ENCODE data around the gene MIOS.
A peak's percentile ranks its signal among the peaks of the same experiment; 100 is the strongest.

Gene MIOS

DNA sequence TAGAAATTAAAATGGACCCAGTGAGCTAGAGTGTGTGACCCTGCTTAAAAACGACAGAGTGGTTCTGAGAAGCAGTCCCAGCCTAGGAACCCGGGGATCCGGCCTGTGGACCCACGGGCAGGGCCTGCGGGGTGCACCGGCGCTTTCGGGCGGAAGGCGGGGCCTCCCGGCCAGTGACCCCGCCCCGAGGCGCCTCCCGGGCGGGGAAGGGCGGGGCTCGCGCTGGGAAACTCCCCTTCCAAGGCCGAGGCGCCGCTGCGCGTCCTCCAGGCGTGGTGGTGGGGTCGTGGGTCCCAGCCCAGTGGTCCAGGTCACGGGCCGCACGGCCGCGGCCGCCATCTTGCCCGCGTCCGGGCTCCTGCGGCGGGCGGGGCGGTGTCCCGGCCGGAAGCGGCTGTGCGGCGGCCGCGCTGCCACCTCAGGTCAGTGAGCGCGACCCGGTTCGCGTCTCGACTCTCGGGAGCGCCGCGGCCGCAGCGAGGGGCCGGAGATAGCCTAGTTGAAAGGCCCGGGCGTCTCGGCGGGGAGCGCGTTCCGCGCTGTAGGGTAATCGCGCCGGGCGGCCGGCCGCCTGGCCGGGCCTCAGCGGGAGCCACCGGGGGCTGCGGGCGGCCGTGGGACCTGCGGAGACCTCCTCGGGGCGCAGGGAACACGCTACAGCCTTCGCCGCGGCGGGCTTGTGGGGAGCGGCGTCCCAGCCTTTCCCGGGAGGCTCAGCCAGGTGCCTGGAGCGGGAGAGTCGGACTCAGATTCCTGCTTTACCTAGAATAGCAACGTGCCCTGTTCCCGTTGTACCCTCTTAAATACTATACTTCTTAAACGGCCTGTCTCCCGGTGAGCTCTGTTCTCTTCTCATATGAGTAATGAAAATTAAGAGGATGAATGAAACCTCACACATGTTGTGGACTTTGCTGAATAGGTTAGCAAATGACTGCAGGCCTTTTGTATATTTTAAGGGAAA, at the start of gene MIOS:
Gene MIOS (plus strand): TSS at position 234 of the 961 bp plus-strand sequence. CDS start 5,592 bp downstream, outside the sequence.
- DNase-seq (ENCODE audit: low spot score): peak; percentile 97

DNA sequence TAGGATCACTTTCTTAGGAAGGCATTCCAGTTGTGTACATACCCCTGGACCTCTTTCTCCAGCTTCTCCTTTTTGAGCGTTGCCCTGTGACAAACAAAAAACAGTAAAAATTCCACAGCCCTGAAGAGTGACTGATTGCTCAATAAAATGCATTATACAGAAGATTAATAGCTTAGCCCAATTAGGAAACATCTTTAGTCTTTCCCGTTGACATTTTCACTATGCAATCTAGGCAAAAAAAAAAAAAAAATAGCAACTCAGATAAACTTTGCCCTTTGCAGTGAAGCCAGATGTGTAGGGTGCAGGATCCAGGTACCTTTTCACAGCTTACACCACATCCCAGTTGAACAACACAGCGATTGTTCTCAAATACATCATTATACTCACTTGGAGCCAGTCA, 48.9 kb upstream of the MIOS start:
- DNase-seq (ENCODE audit: low spot score): no peak

DNA sequence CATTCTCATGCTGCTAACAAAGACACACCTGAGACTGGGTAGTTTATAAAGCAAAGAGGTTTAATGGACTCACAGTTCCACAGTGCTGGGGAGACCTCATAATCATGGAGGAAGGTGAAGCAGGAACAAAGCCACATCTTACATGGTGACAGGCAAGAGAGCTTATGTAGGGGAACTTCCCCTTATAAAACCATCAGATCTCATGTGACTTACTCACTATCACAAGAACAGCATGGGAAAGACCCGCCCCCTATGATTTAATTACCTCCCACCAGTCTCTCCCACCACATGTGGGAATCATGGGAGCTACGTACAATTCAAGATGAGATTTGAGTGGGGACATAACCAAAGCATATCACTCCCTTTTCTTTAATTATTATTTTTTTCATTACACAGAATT, 47.6 kb upstream of the MIOS start:
- DNase-seq (ENCODE audit: low spot score): no peak

- no peak for DNase-seq (ENCODE audit: low spot score)
Observed at GRCh38 chr7:7519528-7519927, 47.2 kb upstream of the MIOS start.

DNA sequence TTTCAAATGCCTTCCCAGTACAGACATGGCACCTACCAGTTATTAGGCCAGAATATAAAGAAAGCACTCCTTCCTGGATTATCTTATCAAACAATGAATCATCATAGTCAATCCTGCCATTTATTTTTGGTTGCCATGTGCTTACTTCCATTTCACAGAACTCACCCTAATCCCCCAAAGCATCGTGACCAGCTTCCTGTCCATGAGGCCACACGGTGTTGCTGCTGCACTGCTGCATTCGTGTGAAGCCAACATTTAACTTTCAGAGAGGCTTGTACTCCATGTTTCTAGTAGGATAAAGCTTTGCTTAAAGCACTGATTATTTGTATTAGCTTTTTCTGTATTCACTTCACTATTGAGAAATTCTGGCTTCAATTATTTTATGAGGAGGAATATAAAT, 45.4 kb upstream of the MIOS start:
- DNase-seq (ENCODE audit: low spot score): no peak

- no peak for DNase-seq (ENCODE audit: low spot score)
Observed at GRCh38 chr7:7522421-7522820, 44.3 kb upstream of the MIOS start.

DNA sequence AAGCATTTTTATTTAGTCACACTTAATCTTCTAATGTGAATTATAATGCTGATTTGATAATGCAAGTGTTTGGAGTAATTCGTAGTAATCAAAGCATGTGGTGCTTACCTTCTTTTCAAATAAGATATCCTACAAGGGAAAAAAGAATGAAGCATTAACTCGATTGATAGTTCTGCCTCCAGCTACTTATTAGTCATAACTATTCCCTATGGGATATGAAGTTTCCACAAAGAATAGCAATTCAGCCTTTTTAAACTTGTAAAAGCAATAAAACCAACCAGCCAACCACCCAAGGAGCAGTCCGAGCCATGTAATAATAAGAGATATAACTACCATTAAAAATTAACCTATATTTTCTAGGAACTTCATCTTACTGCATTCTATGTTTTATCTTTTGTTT, 42.6 kb upstream of the MIOS start:
- DNase-seq (ENCODE audit: low spot score): peak; percentile 29

GRCh38 chr7:7526006-7526405, 40.7 kb upstream of the MIOS start:
- no peak for DNase-seq (ENCODE audit: low spot score)

DNA sequence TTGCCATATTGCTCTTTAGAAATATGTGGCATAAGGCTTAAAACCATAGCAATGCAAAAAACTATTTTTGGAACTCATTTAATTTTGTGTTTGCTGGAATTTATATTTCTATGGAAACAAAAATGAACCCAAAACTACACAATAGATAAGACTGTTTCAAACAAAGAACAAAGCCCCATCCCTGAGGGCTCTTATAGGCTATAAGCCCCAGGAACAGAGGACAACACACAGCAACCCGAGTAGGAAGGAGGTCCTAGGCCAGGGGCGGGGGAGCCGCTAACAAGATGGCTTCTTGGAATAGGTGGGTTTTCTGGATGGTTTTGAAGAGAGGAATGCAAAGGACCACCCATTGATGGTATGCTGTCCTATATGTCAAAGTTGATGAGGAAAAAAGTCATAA, 39.6 kb upstream of the MIOS start:
- DNase-seq (ENCODE audit: low spot score): no peak

DNA sequence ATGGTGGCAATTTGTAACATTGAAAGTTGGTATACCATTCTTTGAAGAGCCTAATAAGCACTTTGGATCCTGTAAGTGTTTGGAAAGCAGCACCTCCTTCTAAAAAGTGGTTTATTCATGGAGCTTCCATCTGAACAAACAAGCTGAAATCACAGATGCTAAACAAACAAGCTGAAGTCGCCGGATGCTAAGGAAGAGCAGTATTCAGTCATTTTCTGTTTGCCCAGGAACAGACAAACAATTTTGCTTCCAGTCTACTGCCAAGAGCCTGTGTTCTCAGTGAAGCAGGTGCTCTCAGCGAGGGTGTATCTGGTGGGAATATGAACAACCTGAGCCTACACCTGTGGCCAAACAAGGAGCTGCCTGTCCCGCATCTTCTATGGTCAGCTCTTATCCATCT, 37.4 kb upstream of the MIOS start:
- no peak for DNase-seq (ENCODE audit: low spot score)

- no peak for DNase-seq (ENCODE audit: low spot score)
Observed at GRCh38 chr7:7533831-7534430, 32.8 kb upstream of the MIOS start.

- DNase-seq (ENCODE audit: low spot score): no peak
Observed at GRCh38 chr7:7535691-7536090, 31.0 kb upstream of the MIOS start, which contains the start of gene COL28A1. Gene COL28A1 (minus strand): TSS chr7:7535873. CDS start chr7:7532875, 2,998 bp downstream.

DNA sequence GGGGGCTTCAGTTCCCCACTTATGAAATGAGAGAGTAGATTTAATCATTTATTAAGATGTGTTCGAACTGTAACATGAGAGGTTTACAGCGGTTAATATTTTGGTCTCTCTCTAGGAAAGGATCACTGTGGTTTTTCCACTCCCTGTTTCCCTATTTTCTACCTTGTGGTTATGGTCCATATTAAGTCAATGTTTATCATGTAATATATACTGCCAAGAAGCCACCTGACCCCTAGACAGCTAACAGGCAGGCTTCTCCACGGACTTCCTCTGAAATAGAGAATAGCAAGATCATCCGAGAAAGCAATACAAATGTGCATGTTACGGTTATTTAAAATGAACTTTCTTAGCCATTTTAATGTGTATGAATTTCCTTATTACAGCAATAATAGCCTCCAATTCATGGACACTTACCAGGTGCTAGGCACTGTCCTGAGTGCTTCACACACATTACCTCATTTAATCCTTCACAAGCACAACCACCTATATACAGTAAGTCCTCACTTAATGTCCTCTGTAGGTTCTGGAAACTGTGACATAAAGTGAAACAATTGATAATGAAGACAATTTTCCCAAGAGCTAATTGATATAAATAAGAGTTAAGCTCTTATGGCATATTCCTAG, 30.2 kb upstream of the MIOS start:
- no peak for DNase-seq (ENCODE audit: low spot score)

DNA sequence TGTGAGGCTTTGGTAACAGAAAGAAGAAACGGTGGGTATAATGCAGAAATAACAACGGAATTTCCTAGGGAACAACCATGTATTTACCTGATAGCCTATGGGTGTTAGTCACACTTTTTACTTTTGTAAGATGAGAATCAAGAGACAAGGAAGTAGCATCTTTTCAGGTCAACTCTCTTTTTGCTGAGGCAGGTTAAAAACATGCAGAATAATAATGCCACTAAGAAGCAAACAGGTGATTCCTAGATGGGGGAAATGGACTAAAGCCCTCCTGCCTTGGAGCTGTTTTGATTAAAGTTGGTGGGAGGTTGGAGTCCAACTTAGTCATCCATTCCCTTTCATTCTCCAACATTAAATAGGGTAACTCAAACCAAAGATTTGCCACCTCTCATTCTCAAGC, 29.0 kb upstream of the MIOS start:
- no peak for DNase-seq (ENCODE audit: low spot score)

GRCh38 chr7:7539152-7539551, 27.5 kb upstream of the MIOS start:
- no peak for DNase-seq (ENCODE audit: low spot score)

DNA sequence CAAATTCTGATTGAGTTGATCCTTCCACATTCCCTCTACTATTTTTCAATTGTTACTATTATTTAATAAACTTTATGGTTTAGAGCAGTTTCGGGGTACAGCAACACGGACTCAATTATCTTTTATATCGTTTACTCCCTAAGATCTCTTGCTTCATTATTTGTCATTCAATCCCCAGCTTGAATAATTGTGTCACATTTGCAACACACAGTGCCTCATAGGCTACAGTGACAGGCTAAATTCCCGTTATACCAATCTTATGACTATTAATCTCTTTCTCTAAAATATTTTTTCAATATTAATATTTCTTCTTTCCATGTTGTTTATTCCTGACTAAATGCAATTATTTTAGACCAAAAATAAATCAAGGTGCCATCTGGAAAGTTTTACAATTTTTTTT, 27.0 kb upstream of the MIOS start:
- no peak for DNase-seq (ENCODE audit: low spot score)

DNA sequence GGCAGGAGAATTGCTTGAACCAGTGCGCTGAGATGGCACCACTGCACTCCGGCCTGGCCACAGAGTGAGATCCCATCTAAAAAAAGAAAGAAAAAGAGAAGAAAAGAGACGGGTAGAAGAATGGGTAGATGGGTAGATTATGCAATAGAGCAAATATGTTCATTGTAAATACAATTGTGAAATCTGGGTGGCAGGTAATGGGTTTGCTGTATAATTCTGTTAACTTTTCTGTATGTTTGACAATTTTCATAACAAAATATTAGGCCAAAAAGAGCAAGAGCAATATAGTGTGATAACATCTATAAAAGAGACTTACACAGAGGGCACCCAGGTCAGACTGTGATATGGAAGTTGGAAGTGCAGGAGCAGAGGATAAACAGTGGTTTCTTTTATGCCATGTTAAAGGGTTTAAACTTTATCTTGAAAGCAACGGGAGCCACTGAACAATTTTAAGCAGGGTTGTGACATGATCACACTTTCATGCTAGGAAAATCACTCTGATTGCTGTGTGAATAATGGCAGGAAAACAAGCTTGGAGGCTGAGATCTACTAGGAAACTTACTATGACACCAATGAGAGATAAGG, 24.3 kb upstream of the MIOS start:
- no peak for DNase-seq (ENCODE audit: low spot score)

- no peak for DNase-seq (ENCODE audit: low spot score)
Observed at GRCh38 chr7:7548407-7548806, 18.3 kb upstream of the MIOS start.

DNA sequence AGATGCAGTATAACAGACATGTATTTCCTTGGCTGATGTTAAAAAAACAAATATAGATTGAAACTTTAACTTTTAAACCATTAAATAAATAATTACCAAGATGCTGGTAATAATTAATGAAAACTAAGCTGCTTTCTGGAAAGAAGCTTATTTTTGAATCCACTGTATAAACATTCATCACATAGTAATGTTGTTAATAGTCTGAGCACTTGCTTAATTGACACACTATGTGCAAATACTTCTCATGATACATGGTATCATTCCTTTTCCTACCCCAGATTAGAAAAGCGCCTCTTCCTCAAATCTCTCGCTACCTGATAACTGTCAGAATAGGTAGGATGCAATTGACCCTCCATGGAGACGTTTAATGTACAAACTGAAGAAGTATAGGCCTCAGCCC, 16.0 kb upstream of the MIOS start:
- DNase-seq (ENCODE audit: low spot score): no peak

DNA sequence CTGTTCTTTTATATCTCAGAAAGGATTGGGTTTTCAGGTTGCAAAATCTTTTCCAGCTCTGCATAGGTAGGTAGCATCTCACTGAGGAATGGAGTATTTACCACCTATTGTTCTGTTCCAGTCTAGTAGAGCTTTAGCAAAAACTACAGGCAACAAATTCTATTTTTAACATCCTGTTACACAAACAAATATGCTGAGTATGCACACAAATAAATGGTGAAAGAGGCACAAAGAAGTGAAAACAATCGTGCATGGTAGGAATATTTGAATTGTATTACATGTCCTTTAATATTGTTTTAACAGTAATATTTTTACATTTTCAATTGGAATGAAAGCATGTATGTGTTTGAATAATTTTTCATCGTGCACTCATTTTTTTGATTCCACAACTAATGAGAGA, 14.5 kb upstream of the MIOS start:
- DNase-seq (ENCODE audit: low spot score): no peak

DNA sequence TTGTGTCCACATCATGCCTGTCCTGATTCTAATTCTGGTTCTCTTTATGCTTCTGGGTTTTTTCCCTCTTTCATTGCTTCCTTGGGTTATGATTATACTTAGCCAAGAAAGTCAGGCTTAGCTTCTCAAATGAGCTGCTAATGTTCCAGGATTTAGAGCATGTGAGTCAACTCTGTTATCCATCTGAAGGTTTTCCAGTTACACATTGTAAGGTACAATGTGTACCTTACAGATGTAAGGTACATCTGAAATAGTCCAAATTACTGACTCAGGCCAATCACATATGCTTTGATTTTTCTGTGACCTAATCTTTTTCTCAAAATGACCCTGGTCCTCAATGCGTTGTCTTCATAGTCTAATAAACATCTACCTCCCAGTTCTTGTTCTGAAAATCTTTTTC, 13.3 kb upstream of the MIOS start:
- DNase-seq (ENCODE audit: low spot score): no peak

- DNase-seq (ENCODE audit: low spot score): peak; percentile 48
Observed at GRCh38 chr7:7554021-7554432, 12.7 kb upstream of the MIOS start.
